ENCODE results near the gene NPPC. TPM values are rescaled to one million over a fixed set of nuclear protein-coding genes. Genes with fewer than 3 reads are reported as not detected.

Gene NPPC
- total RNA-seq, 4 donors from 2014 or later = not detected

DNA sequence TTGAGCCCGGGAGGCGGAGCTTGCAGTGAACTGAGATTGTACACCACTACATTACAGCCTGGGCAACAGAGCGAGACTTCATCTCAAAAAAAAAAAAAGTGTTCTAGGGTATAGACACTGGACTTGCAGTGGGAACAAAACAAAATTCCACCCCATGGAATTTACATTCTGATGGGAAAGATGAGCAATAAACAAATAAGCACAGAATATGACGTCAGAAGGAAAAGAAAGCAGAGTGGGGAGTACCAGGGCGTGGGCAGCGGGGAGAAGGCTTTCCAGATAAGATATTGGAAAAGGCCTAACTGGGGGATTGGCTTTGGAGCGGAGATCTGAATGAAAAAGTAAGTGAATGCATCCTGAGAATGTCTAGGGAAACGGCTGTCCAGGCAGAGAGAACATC is 17.6 kb downstream of the NPPC start:
- no peak overlapping the region for H3K4me3 ChIP-seq (ENCODE audit: low read depth, poor library complexity, severe bottlenecking)
- intact Hi-C loops (cut with DNase I; ENCODE audit: low total_unique reads) = loop anchor here (5.0 kb wide), 1 partner anchor 534 kb away; no protein-coding TSS in a partner anchor
- 86 to 95% methylated on average over 8 of the region's 8 CpGs for WGBS, 2 donors
- no peak for TF ChIP-seq POLR2A (IDR thresholded peaks at IDR 0.05)
- TF ChIP-seq, protein P1, sequence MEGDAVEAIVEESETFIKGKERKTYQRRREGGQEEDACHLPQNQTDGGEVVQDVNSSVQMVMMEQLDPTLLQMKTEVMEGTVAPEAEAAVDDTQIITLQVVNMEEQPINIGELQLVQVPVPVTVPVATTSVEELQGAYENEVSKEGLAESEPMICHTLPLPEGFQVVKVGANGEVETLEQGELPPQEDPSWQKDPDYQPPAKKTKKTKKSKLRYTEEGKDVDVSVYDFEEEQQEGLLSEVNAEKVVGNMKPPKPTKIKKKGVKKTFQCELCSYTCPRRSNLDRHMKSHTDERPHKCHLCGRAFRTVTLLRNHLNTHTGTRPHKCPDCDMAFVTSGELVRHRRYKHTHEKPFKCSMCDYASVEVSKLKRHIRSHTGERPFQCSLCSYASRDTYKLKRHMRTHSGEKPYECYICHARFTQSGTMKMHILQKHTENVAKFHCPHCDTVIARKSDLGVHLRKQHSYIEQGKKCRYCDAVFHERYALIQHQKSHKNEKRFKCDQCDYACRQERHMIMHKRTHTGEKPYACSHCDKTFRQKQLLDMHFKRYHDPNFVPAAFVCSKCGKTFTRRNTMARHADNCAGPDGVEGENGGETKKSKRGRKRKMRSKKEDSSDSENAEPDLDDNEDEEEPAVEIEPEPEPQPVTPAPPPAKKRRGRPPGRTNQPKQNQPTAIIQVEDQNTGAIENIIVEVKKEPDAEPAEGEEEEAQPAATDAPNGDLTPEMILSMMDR (IDR thresholded peaks at IDR 0.05) = no peak
- no peak for DNase-seq (ENCODE audit: low spot score in 2 of 2)

- intact Hi-C loops (cut with DNase I; ENCODE audit: low total_unique reads) = loop anchor here (5.0 kb wide), 1 partner anchor 535 kb away; no protein-coding TSS in a partner anchor
- no peak for DNase-seq (ENCODE audit: low spot score in 2 of 2)
- H3K4me3 ChIP-seq (ENCODE audit: low read depth, poor library complexity, severe bottlenecking) = no peak overlapping the region
- no peak for TF ChIP-seq POLR2A (IDR thresholded peaks at IDR 0.05)
- TF ChIP-seq, protein P1 (IDR thresholded peaks at IDR 0.05) = no peak
- 87 to 89% methylated on average over 8 of the region's 8 CpGs for WGBS, 2 donors
Measured at GRCh38 chr2:231907765-231908164, 18.4 kb downstream of the NPPC start.

- intact Hi-C loops (cut with DNase I; ENCODE audit: low total_unique reads) = loop anchor here (5.0 kb wide), 1 partner anchor 537 kb away; no protein-coding TSS in a partner anchor
- no peak for DNase-seq (ENCODE audit: low spot score in 2 of 2)
- WGBS, 2 donors = 55% methylated on average over 4 of the region's 4 CpGs
- TF ChIP-seq, protein P1 (IDR thresholded peaks at IDR 0.05) = no peak
- TF ChIP-seq POLR2A (IDR thresholded peaks at IDR 0.05) = no peak
- H3K4me3 ChIP-seq (ENCODE audit: low read depth, poor library complexity, severe bottlenecking) = no peak overlapping the region
Measured at GRCh38 chr2:231905026-231905425, 21.2 kb downstream of the NPPC start.

- intact Hi-C loops (cut with DNase I; ENCODE audit: low total_unique reads) = no loop called here
- TF ChIP-seq POLR2A (IDR thresholded peaks at IDR 0.05) = no peak
- TF ChIP-seq, protein P1 (IDR thresholded peaks at IDR 0.05) = no peak
- no peak overlapping the region for H3K4me3 ChIP-seq (ENCODE audit: low read depth, poor library complexity, severe bottlenecking)
- no peak for DNase-seq (ENCODE audit: low spot score in 2 of 2)
- WGBS, 2 donors = 79 to 89% methylated on average over 11 to 12 of the region's 12 CpGs
Measured at GRCh38 chr2:231904161-231904611, 22.0 kb downstream of the NPPC start.

DNA sequence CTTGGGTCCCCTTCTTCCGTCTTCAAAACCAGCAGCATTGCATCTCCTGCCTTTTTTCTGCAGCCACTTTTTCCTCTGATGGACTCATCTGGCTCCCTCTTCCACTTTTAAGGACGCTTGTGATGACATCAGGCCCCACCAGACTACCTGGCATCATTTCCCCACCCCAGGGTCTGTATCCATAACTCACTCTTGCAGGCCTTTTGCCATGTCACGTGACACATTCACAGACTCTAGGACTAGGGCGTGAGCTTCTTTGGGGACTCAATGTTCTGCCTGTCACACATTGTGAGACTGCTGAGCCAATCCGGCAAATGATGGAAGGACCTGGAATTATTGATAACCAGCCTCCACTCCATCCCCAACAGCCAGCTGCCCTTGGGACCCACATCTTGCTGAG is 23.6 kb downstream of the NPPC start:
- intact Hi-C loops (cut with DNase I; ENCODE audit: low total_unique reads) = no loop called here
- no peak for DNase-seq (ENCODE audit: low spot score in 2 of 2)
- 51 to 65% methylated on average over 5 of the region's 5 CpGs for WGBS, 2 donors
- TF ChIP-seq, protein P1 (IDR thresholded peaks at IDR 0.05) = no peak
- no peak for TF ChIP-seq POLR2A (IDR thresholded peaks at IDR 0.05)
- no peak overlapping the region for H3K4me3 ChIP-seq (ENCODE audit: low read depth, poor library complexity, severe bottlenecking)

GRCh38 chr2:231900972-231901371 is 25.2 kb downstream of the NPPC start:
- intact Hi-C loops (cut with DNase I; ENCODE audit: low total_unique reads) = no loop called here
- WGBS, 2 donors = 58 to 87% methylated on average over 2 to 5 of the region's 5 CpGs
- TF ChIP-seq, protein P1 (IDR thresholded peaks at IDR 0.05) = no peak
- TF ChIP-seq POLR2A (IDR thresholded peaks at IDR 0.05) = no peak
- DNase-seq (ENCODE audit: low spot score in 2 of 2) = no peak
- no peak overlapping the region for H3K4me3 ChIP-seq (ENCODE audit: low read depth, poor library complexity, severe bottlenecking)

All from lower leg skin (tissue), 4 donors.